A673 (cell line): ENCODE data around the gene VWA8. TPM values are rescaled to one million over a fixed set of nuclear protein-coding genes. Genes with fewer than 3 reads are reported as not detected.

Experiments
- BruUV-seq: library from RNA; stranded (reverse); fragments of 400-500 nt; replicated peaks from 2 replicates; lab custom pipeline; 2021; lab: Mats Ljungman, UMichigan
- CTCF ChIA-PET: fragments of 300-600 bp; sonication (Branson Sonifier 250); formaldehyde crosslinking; loops from one replicate; lab custom pipeline; 2022; ENCODE audit warnings: antibody characterized with exemption; lab: Charles Lee
- POLR2A ChIA-PET: fragments of 300-600 bp; sonication (Branson Sonifier 250); formaldehyde crosslinking; loops from one replicate; lab custom pipeline; 2022; ENCODE audit warnings: antibody characterized with exemption; ENCODE audit not compliant: low non-redundant PET; lab: Charles Lee
- DNase-seq: peaks from one replicate; pipeline ENCODE4 v3.0.0-alpha.2; 2015; ENCODE audit warnings: low spot score
- H3K27ac ChIP-seq: fragments of 200-600 bp; sonication (generic); 2 replicates; pipeline ENCODE4 v1.5.1; 2016; ENCODE audit warnings: mixed run types, low read depth, mild to moderate bottlenecking, mixed read lengths, antibody characterized with exemption, low read length; ENCODE audit not compliant: poor library complexity, severe bottlenecking
- H3K27me3 ChIP-seq: fragments of 200-600 bp; sonication (generic); replicated peaks from 2 replicates; pipeline ENCODE4 v1.6.1; 2017; ENCODE audit warnings: mixed run types, low read depth, mild to moderate bottlenecking, mixed read lengths, antibody characterized with exemption, low read length; ENCODE audit not compliant: insufficient read depth, poor library complexity
- H3K36me3 ChIP-seq: fragments of 200-600 bp; sonication (generic); 2 replicates; pipeline ENCODE4 v1.6.1; 2016; ENCODE audit warnings: mixed run types, mild to moderate bottlenecking, mixed read lengths, antibody characterized with exemption, low read length; ENCODE audit not compliant: insufficient read depth, poor library complexity, severe bottlenecking
- H3K4me1 ChIP-seq: fragments of 200-600 bp; sonication (generic); 2 replicates; pipeline ENCODE4 v1.6.1; 2017; ENCODE audit warnings: mixed run types, mild to moderate bottlenecking, mixed read lengths, antibody characterized with exemption, low read length; ENCODE audit not compliant: insufficient read depth, poor library complexity, severe bottlenecking
- H3K4me3 ChIP-seq: fragments of 200-600 bp; sonication (generic); 2 replicates; pipeline ENCODE4 v1.5.1; 2016; ENCODE audit warnings: low read depth, mixed run types, mild to moderate bottlenecking, mixed read lengths, low read length; ENCODE audit not compliant: poor library complexity, severe bottlenecking
- H3K9me3 ChIP-seq: fragments of 200-600 bp; sonication (generic); 2 replicates; pipeline ENCODE4 v1.6.1; 2016; ENCODE audit warnings: mixed run types, low read depth, mild to moderate bottlenecking, mixed read lengths, antibody characterized with exemption, low read length; ENCODE audit not compliant: poor library complexity, severe bottlenecking
- EZH2 ChIP-seq: fragments of 200-600 bp; sonication (generic); IDR thresholded peaks from 2 replicates; pipeline ENCODE4 v1.6.1; 2017; ENCODE audit warnings: borderline replicate concordance, low read depth, mild to moderate bottlenecking, mixed read lengths, antibody characterized with exemption, low read length; ENCODE audit not compliant: poor library complexity, severe bottlenecking
- intact Hi-C: fragments of 100-400 bp; cut with micrococcal nuclease; formaldehyde crosslinking; loops from one replicate; pipeline ENCODE4 v1.10.0; 2022; ENCODE audit not compliant: unreplicated experiment
- total RNA-seq: library from RNA; stranded (reverse); gene quantifications from 2 replicates; pipeline ENCODE4 v1.2.3, GENCODE V29; 2021
- TF ChIP-seq, protein P1 (sequence below): fragments of 300-800, 200-600 bp; sonication (generic); conservative IDR thresholded peaks from 2 replicates; pipeline ENCODE4 v1.5.1; 2017; ENCODE audit warnings: low read depth, mild to moderate bottlenecking, antibody characterized with exemption, low read length, moderate library complexity, mixed read lengths

Gene VWA8
- total RNA-seq, 1 experiment from 2014 or later = 18.5 TPM

- CTCF ChIA-PET = no interaction called here
- H3K27ac ChIP-seq = no peak overlapping the region
These were observed 25.0 kb upstream of the VWA8 start for GRCh38 chr13:41985788-41986508.

GRCh38 chr13:41981951-41982715 lies 21.2 kb upstream of the VWA8 start:
- intact Hi-C loops = no loop called here
- ChIA-PET POLR2A (no interaction called here), CTCF (interaction anchor here (0.6 kb wide), 1 partner anchor 276 kb away, joined by 3 read pairs; no protein-coding TSS in a partner anchor)
- Histone ChIP-seq H3K27ac (no peak overlapping the region), H3K27me3 (no peaks in the 10 kb centered on the region), H3K4me3 (no peak overlapping the region), H3K4me1 (no peaks in the 10 kb centered on the region), H3K9me3 (no peaks in the 10 kb centered on the region), H3K36me3 (no peaks in the 10 kb centered on the region)
- TF ChIP-seq, protein P1, sequence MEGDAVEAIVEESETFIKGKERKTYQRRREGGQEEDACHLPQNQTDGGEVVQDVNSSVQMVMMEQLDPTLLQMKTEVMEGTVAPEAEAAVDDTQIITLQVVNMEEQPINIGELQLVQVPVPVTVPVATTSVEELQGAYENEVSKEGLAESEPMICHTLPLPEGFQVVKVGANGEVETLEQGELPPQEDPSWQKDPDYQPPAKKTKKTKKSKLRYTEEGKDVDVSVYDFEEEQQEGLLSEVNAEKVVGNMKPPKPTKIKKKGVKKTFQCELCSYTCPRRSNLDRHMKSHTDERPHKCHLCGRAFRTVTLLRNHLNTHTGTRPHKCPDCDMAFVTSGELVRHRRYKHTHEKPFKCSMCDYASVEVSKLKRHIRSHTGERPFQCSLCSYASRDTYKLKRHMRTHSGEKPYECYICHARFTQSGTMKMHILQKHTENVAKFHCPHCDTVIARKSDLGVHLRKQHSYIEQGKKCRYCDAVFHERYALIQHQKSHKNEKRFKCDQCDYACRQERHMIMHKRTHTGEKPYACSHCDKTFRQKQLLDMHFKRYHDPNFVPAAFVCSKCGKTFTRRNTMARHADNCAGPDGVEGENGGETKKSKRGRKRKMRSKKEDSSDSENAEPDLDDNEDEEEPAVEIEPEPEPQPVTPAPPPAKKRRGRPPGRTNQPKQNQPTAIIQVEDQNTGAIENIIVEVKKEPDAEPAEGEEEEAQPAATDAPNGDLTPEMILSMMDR = no peak
- TF ChIP-seq EZH2 = no peak
- BruUV-seq = no TSS peak
- DNase-seq = no peak

More at GRCh38 chr13:41985788-41986508, 25.0 kb upstream of the VWA8 start:
- H3K27me3 ChIP-seq = no peaks in the 10 kb centered on the region
- intact Hi-C loops = no loop called here
- no peaks in the 10 kb centered on the region for H3K36me3 ChIP-seq
- H3K9me3 ChIP-seq = no peaks in the 10 kb centered on the region
- POLR2A ChIA-PET = no interaction called here
- TF ChIP-seq, protein P1 = no peak
- no peak for TF ChIP-seq EZH2
- peak; percentile 24 for DNase-seq
- no peak overlapping the region for H3K4me3 ChIP-seq
- BruUV-seq = no TSS peak
- no peaks in the 10 kb centered on the region for H3K4me1 ChIP-seq

GRCh38 chr13:41978007-41978406 lies 17.1 kb upstream of the VWA8 start:
- BruUV-seq = no TSS peak
- H3K36me3 ChIP-seq = no peaks in the 10 kb centered on the region
- intact Hi-C loops = no loop called here
- H3K27ac ChIP-seq = no peak overlapping the region
- H3K4me1 ChIP-seq = no peaks in the 10 kb centered on the region
- DNase-seq = no peak
- no peaks in the 10 kb centered on the region for H3K27me3 ChIP-seq
- TF ChIP-seq, protein P1 = no peak
- TF ChIP-seq EZH2 = no peak
- no peak overlapping the region for H3K4me3 ChIP-seq
- CTCF ChIA-PET = no interaction called here
- POLR2A ChIA-PET = no interaction called here
- H3K9me3 ChIP-seq = no peaks in the 10 kb centered on the region
